Neural cell (in vitro differentiated cells): Measurements from ENCODE around the gene CRELD1. TPM values are rescaled to one million over a fixed set of nuclear protein-coding genes. Genes with fewer than 3 reads are reported as not detected.
"Not testable (repeated sequence)": the region's sequence is repeated elsewhere in the genome, so short reads cannot be mapped to it uniquely, and the experiment has no call there.

Experiments
- H2AFZ ChIP-seq: fragments of 200-600, 300-800 bp; sonication (generic), shearing (Covaris generic); 2 replicates; pipeline ENCODE4 v1.6.0; 2014; ENCODE audit warnings: low read depth, mild to moderate bottlenecking, antibody characterized with exemption, low read length, moderate library complexity
- H3F3A ChIP-seq: fragments of 200-600 bp; shearing (Covaris generic); 2 replicates; pipeline ENCODE4 v1.6.1; 2016; ENCODE audit warnings: mild to moderate bottlenecking, moderate library complexity, mixed read lengths, antibody characterized with exemption, low read length; ENCODE audit not compliant: insufficient read depth, poor library complexity, severe bottlenecking
- H3K27ac ChIP-seq: fragments of 200-600, 300-800 bp; sonication (generic), shearing (Covaris generic); 2 replicates; pipeline ENCODE4 v1.5.1; 2014; ENCODE audit warnings: mild to moderate bottlenecking, low read length, moderate library complexity
- H3K27me3 ChIP-seq: fragments of 300-800, 200-600 bp; sonication (generic), shearing (Covaris generic); 2 replicates; pipeline ENCODE4 v1.6.0; 2014; ENCODE audit warnings: mild to moderate bottlenecking, low read depth, low read length, moderate library complexity; ENCODE audit not compliant: insufficient read depth
- H3K36me3 ChIP-seq: fragments of 300-800, 200-600 bp; sonication (generic), shearing (Covaris generic); 2 replicates; pipeline ENCODE4 v1.5.1; 2014; ENCODE audit warnings: mild to moderate bottlenecking, antibody characterized with exemption, low read length, moderate library complexity; ENCODE audit not compliant: insufficient read depth
- H3K4me2 ChIP-seq: fragments of 300-800, 200-600 bp; sonication (generic), shearing (Covaris generic); 2 replicates; pipeline ENCODE4 v1.6.0; 2014; ENCODE audit warnings: mild to moderate bottlenecking, low read length
- H3K4me3 ChIP-seq: fragments of 300-800, 200-600 bp; sonication (generic), shearing (Covaris generic); 2 replicates; pipeline ENCODE4 v1.5.1; 2014; ENCODE audit warnings: mild to moderate bottlenecking, low read length, moderate library complexity
- H3K79me2 ChIP-seq: fragments of 200-600 bp; shearing (Covaris generic); replicated peaks from 2 replicates; pipeline ENCODE4 v1.6.0; 2014; ENCODE audit warnings: mild to moderate bottlenecking, low read length, moderate library complexity; ENCODE audit not compliant: insufficient read depth
- H3K9ac ChIP-seq: fragments of 300-800, 200-600 bp; sonication (generic), shearing (Covaris generic); 2 replicates; pipeline ENCODE4 v1.6.1; 2016; ENCODE audit warnings: mild to moderate bottlenecking, low read length, mixed read lengths
- H3K9me2 ChIP-seq: fragments of 200-600 bp; shearing (Covaris generic); 2 replicates; pipeline ENCODE4 v1.6.1; 2016; ENCODE audit warnings: mild to moderate bottlenecking, low read length, mixed read lengths; ENCODE audit not compliant: insufficient read depth
- H3K9me3 ChIP-seq: fragments of 200-600, 300-800 bp; sonication (generic), shearing (Covaris generic); 2 replicates; pipeline ENCODE4 v1.6.1; 2016; ENCODE audit warnings: mild to moderate bottlenecking, mixed run types, low read length, moderate library complexity, mixed read lengths
- H4K20me1 ChIP-seq: fragments of 200-600 bp; shearing (Covaris generic); 2 replicates; pipeline ENCODE4 v1.6.1; 2016; ENCODE audit warnings: mild to moderate bottlenecking, mixed run types; ENCODE audit not compliant: insufficient read depth
- EP300 ChIP-seq: fragments of 450-650 bp; conservative IDR thresholded peaks from 2 replicates; pipeline ENCODE4 v1.6.1; 2014; ENCODE audit warnings: antibody characterized with exemption, mild to moderate bottlenecking, moderate library complexity; ENCODE audit not compliant: poor library complexity, severe bottlenecking
- EZH2 ChIP-seq: fragments of 200-600, 300-800 bp; shearing (Covaris generic), sonication (generic); IDR thresholded peaks from 2 replicates; pipeline ENCODE4 v1.6.1; 2014; ENCODE audit warnings: antibody characterized with exemption, low read length, borderline replicate concordance, mild to moderate bottlenecking; ENCODE audit not compliant: insufficient read depth, poor library complexity, severe bottlenecking
- MXI1 ChIP-seq: fragments of 450-650 bp; conservative IDR thresholded peaks from 2 replicates; pipeline ENCODE4 v1.6.1; 2014; ENCODE audit warnings: antibody characterized with exemption, mild to moderate bottlenecking; ENCODE audit not compliant: poor library complexity, severe bottlenecking
- POLR2AphosphoS5 ChIP-seq: IDR thresholded peaks from 2 replicates; pipeline ENCODE4 v1.6.1; 2012
- RAD21 ChIP-seq: fragments of 450-650 bp; conservative IDR thresholded peaks from 2 replicates; pipeline ENCODE4 v1.6.1; 2014; ENCODE audit warnings: antibody characterized with exemption, mild to moderate bottlenecking, moderate library complexity
- SMC3 ChIP-seq: fragments of 450-650 bp; conservative IDR thresholded peaks from 2 replicates; pipeline ENCODE4 v1.6.1; 2014; ENCODE audit warnings: antibody characterized with exemption, mild to moderate bottlenecking, moderate library complexity; ENCODE audit not compliant: poor library complexity
- TAF1 ChIP-seq: IDR thresholded peaks from 2 replicates; pipeline ENCODE4 v1.6.1; 2012; ENCODE audit warnings: low read depth
- polyA plus RNA-seq: library from polyadenylated mRNA; depleted of rRNA; stranded (reverse); fragments of >200 nt; gene quantifications from 2 replicates; pipeline ENCODE4 v1.2.3, GENCODE V29; 2014
- TF ChIP-seq, protein P1 (sequence below): fragments of 450-650 bp; IDR thresholded peaks from 2 replicates; pipeline ENCODE4 v1.5.1; 2014; ENCODE audit warnings: antibody characterized with exemption, mild to moderate bottlenecking, moderate library complexity; ENCODE audit not compliant: poor library complexity, severe bottlenecking
- TF ChIP-seq, protein P2 (sequence below): IDR thresholded peaks from 2 replicates; pipeline ENCODE4 v1.6.1; 2012; ENCODE audit warnings: borderline replicate concordance

CRELD1 gene
- polyA plus RNA-seq, 1 donor from 2014 or later: 48.9 TPM

DNA sequence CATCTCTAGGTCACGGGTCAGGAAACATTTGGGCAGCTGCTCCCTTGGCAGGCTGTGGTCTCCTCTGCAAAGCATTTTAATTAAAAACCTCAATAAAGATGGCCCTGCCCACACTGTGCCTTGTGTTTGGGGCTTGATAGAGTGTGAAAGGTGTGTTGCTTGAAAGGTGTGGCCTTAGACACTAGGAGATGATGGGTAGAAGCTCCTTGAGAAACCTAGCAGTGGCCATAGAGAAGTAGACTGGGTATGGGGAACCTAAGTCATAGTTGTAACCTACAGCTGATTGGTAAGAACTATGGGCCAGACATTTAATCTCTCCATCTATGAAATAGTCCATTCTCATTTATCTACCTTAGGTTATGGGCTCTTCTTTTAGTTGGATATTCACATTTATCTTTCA lies 39.9 kb upstream of the CRELD1 start:
- H4K20me1 ChIP-seq: no peaks in the 10 kb centered on the region
- H3K27ac ChIP-seq: no peak overlapping the region
- H3K9me2 ChIP-seq: no peaks in the 10 kb centered on the region
- peaks cover 3% of the 10 kb centered on the region for H3F3A ChIP-seq
- H3K79me2 ChIP-seq: peaks cover 13% of the 10 kb centered on the region
- no peaks in the 10 kb centered on the region for H3K9me3 ChIP-seq
- TF ChIP-seq EP300 (no peak), POLR2AphosphoS5 (no peak), RAD21 (no peak), EZH2 (no peak), MXI1 (no peak), SMC3 (no peak), TAF1 (no peak)
- TF ChIP-seq, protein P1, sequence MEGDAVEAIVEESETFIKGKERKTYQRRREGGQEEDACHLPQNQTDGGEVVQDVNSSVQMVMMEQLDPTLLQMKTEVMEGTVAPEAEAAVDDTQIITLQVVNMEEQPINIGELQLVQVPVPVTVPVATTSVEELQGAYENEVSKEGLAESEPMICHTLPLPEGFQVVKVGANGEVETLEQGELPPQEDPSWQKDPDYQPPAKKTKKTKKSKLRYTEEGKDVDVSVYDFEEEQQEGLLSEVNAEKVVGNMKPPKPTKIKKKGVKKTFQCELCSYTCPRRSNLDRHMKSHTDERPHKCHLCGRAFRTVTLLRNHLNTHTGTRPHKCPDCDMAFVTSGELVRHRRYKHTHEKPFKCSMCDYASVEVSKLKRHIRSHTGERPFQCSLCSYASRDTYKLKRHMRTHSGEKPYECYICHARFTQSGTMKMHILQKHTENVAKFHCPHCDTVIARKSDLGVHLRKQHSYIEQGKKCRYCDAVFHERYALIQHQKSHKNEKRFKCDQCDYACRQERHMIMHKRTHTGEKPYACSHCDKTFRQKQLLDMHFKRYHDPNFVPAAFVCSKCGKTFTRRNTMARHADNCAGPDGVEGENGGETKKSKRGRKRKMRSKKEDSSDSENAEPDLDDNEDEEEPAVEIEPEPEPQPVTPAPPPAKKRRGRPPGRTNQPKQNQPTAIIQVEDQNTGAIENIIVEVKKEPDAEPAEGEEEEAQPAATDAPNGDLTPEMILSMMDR: no peak
- TF ChIP-seq, protein P2, sequence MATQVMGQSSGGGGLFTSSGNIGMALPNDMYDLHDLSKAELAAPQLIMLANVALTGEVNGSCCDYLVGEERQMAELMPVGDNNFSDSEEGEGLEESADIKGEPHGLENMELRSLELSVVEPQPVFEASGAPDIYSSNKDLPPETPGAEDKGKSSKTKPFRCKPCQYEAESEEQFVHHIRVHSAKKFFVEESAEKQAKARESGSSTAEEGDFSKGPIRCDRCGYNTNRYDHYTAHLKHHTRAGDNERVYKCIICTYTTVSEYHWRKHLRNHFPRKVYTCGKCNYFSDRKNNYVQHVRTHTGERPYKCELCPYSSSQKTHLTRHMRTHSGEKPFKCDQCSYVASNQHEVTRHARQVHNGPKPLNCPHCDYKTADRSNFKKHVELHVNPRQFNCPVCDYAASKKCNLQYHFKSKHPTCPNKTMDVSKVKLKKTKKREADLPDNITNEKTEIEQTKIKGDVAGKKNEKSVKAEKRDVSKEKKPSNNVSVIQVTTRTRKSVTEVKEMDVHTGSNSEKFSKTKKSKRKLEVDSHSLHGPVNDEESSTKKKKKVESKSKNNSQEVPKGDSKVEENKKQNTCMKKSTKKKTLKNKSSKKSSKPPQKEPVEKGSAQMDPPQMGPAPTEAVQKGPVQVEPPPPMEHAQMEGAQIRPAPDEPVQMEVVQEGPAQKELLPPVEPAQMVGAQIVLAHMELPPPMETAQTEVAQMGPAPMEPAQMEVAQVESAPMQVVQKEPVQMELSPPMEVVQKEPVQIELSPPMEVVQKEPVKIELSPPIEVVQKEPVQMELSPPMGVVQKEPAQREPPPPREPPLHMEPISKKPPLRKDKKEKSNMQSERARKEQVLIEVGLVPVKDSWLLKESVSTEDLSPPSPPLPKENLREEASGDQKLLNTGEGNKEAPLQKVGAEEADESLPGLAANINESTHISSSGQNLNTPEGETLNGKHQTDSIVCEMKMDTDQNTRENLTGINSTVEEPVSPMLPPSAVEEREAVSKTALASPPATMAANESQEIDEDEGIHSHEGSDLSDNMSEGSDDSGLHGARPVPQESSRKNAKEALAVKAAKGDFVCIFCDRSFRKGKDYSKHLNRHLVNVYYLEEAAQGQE: no peak
- H3K36me3 ChIP-seq: no peaks in the 10 kb centered on the region
- no peak overlapping the region for H3K9ac ChIP-seq
- no peak overlapping the region for H2AFZ ChIP-seq
- H3K27me3 ChIP-seq: no peaks in the 10 kb centered on the region
- H3K4me3 ChIP-seq: no peak overlapping the region
- no peak overlapping the region for H3K4me2 ChIP-seq

DNA sequence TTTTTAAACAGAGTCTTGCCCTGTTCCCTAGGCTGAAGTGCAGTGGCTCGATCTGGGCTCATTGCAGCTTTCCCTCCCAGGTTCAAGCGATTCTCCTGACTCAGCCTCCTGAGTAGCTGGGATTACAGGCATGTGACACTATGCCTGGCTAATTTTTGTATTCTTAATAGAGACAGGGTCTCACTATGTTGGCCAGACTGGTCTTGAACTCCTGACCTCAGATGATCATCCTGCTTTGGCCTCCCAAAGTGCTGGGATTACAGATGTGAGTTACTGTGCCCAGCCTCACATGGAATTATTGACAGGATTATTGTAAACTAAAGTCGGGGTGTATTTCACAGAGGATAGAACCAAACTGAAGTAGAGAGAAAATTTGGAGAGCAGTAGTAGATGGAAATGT lies 37.9 kb upstream of the CRELD1 start:
- H3K27ac ChIP-seq, H3K4me3 ChIP-seq, H3F3A ChIP-seq, H4K20me1 ChIP-seq, H3K9me3 ChIP-seq, H3K36me3 ChIP-seq, H3K9me2 ChIP-seq, H3K27me3 ChIP-seq, H3K9ac ChIP-seq, H3K4me2 ChIP-seq, H2AFZ ChIP-seq: not testable (repeated sequence)
- peaks cover 11% of the 10 kb centered on the region for H3K79me2 ChIP-seq

DNA sequence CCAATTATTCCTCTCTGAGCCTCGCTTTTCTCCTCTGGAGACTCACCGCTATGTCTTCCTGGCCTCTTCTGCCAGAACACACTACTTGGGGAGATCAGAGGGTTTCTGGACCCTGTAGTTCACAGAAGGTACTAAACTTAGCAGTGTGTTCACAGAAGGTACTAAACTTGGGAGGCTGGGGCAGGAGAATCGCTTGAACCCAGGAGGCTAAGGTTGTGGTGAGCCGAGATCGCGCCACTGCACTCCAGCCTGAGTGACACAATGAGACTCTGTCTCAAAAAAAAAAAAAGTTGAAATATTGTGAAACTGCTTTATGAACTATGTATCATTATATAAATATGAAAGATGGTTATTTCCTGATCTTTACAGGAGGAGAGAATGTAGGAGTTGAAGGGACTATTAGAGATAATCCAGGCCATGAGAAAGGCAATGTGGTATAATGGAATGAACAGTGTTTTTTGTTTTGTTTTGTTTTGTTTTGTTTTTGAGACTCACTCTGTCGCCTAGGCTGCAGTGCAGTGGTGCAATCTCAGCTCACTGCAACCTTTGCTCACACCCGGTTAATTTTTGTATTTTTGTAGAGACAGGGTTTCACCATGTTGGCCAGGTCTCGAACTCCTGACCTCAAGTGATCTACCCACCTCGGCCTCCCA lies 36.8 kb upstream of the CRELD1 start:
- H3K36me3 ChIP-seq, H3K79me2 ChIP-seq, H3K4me3 ChIP-seq, H3K9me2 ChIP-seq, H3K9ac ChIP-seq, H3K27ac ChIP-seq, H2AFZ ChIP-seq, H3K4me2 ChIP-seq, H3F3A ChIP-seq, H3K9me3 ChIP-seq, H4K20me1 ChIP-seq, H3K27me3 ChIP-seq: not testable (repeated sequence)
